Right lobe of liver (tissue), 6 donors: ENCODE measurements around the gene ARMH3. TPM values are rescaled to one million over a fixed set of nuclear protein-coding genes. Genes with fewer than 3 reads are reported as not detected.

Experiments used
- ATAC-seq, 4 donors: fragments of 200-7000 bp; cut with Tn5 transposase; one replicate each; pipeline ENCODE4 v1.9.1; 2020; ENCODE audit warnings: mild to moderate bottlenecking in 4 of 4, moderate library complexity in 4 of 4
- DNase-seq, 3 donors: peaks; one replicate each; pipeline ENCODE4 v3.0.0-alpha.2; 2020
- H3K27ac ChIP-seq, 3 donors: fragments of 200-600 bp; one replicate each; pipeline ENCODE4 v1.8.0; 2022
- H3K27me3 ChIP-seq, 2 donors: fragments of 200-600 bp; one replicate each; pipeline ENCODE4 v1.8.0; 2022
- H3K36me3 ChIP-seq, 4 donors: fragments of 200-600 bp; sonication (generic) in 1 of 4; one replicate each; pipeline versions ENCODE4 v1.5.1 to v1.8.0; 2017 to 2022; ENCODE audit warnings: control low read depth in 1 of 4
- H3K4me1 ChIP-seq, 4 donors: fragments of 200-600 bp; sonication (generic) in 1 of 4; one replicate each; pipeline versions ENCODE4 v1.5.1 to v1.8.0; 2017 to 2022; ENCODE audit warnings: control low read depth in 1 of 4
- H3K4me3 ChIP-seq, 3 donors: fragments of 200-600 bp; one replicate each; pipeline ENCODE4 v1.8.0; 2022
- H3K9me3 ChIP-seq, 4 donors: fragments of 200-600 bp; sonication (generic) in 1 of 4; one replicate each; pipeline versions ENCODE4 v1.5.1 to v1.8.0; 2017 to 2022; ENCODE audit warnings: control low read depth in 1 of 4
- POLR2A ChIP-seq: fragments of 450-650 bp; IDR thresholded peaks from one replicate; pipeline ENCODE4 v1.6.1; 2017; ENCODE audit warnings: antibody characterized with exemption, mild to moderate bottlenecking
- WGBS: methylation state at CpG from one replicate; pipeline ENCODE4 v1.1.6; 2018; ENCODE audit warnings: low coverage, low lambda C conversion rate; ENCODE audit not compliant: insufficient coverage; ENCODE audit errors: missing lambda C conversion rate; 5-methylcytosine and 5-hydroxymethylcytosine counted together
- intact Hi-C, 2 donors: fragments of 100-400 bp; cut with DNase I; formaldehyde crosslinking; loops; one replicate each; pipeline versions ENCODE4 v1.11.2 to v1.14.1; 2022
- total RNA-seq, 6 experiments: library from RNA; depleted of rRNA in 2 of 6; stranded (reverse); fragments of >200 nt in 2 of 6; fragmentation: NEBNext Ultra II Directional in 3 of 6; extraction: Animal tissue kit (Norgen Biotek cat#: 25700) in 3 of 6; gene quantifications; one replicate each; pipeline versions ENCODE4 v1.1.0 to v1.2.4, GENCODE V29; 2016 to 2023
- TF ChIP-seq, protein P1 (sequence below), 4 donors: fragments of 200-600 bp in 3 of 4; fragments of 450-650 bp in 1 of 4; IDR thresholded peaks; one replicate each; pipeline versions ENCODE4 v1.5.1 to v1.8.0; 2016 to 2022; ENCODE audit warnings: antibody characterized with exemption in 4 of 4, mild to moderate bottlenecking in 2 of 4
- donor health status: DM: no; HTN: yes; CAD: no.
- donor health status: DM: no; HTN: no; CAD: no.
- donor health status: DM: no; HTN: no; CAD: no.
- donor health status: DM: no; HTN: yes; CAD: no.
- donor health status: DM: no; HTN: yes; CAD: no.

The ARMH3 gene
- total RNA-seq, 6 experiments from 2014 or later: 8.5 to 13.4 (median 11.6) TPM

DNA sequence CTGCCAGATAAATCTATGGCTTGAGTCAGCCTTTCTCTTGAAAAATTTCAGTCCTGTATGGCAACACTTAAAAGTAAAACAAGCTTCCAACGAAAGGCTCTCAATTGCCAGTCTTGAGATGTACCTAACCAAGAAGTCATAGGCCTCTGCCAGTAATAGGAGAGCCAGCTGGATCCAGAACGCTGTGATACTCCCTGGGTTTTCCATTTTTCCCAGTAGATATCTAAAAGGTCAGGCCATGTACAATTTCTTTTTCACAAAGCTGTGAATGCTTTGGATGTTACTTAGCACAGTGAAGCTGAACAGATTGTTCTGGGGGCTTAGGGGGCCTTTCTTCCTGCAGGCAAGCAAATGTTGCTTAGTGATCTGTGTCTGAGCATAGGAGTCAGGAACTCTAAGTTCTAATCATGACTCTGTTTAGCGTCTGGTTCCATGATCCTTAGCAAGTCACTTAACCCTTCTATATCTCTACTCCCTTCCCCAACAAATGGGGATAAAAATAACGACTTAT, 86.5 kb downstream of the ARMH3 start:
- peaks cover 0 to 19% (median 4%) of the 10 kb centered on the region in 4 donors for H3K36me3 ChIP-seq
- no peaks in the 10 kb centered on the region for H3K27me3 ChIP-seq
- intact Hi-C loops: no loop called here
- H3K4me1 ChIP-seq: peaks cover 0 to 8% (median 0%) of the 10 kb centered on the region in 4 donors
- peak overlapping the region in 1 of 3 donors; percentile 0 for H3K27ac ChIP-seq
- no peaks in the 10 kb centered on the region for H3K9me3 ChIP-seq
- DNase-seq (no peak), ATAC-seq (peak in 1 of 4 donors; percentile 25)
- 55% methylated on average over 4 of the region's 4 CpGs for WGBS
- no peak overlapping the region for H3K4me3 ChIP-seq
- TF ChIP-seq POLR2A: no peak
- TF ChIP-seq, protein P1, sequence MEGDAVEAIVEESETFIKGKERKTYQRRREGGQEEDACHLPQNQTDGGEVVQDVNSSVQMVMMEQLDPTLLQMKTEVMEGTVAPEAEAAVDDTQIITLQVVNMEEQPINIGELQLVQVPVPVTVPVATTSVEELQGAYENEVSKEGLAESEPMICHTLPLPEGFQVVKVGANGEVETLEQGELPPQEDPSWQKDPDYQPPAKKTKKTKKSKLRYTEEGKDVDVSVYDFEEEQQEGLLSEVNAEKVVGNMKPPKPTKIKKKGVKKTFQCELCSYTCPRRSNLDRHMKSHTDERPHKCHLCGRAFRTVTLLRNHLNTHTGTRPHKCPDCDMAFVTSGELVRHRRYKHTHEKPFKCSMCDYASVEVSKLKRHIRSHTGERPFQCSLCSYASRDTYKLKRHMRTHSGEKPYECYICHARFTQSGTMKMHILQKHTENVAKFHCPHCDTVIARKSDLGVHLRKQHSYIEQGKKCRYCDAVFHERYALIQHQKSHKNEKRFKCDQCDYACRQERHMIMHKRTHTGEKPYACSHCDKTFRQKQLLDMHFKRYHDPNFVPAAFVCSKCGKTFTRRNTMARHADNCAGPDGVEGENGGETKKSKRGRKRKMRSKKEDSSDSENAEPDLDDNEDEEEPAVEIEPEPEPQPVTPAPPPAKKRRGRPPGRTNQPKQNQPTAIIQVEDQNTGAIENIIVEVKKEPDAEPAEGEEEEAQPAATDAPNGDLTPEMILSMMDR (IDR thresholded peaks at IDR 0.05): no peak

DNA sequence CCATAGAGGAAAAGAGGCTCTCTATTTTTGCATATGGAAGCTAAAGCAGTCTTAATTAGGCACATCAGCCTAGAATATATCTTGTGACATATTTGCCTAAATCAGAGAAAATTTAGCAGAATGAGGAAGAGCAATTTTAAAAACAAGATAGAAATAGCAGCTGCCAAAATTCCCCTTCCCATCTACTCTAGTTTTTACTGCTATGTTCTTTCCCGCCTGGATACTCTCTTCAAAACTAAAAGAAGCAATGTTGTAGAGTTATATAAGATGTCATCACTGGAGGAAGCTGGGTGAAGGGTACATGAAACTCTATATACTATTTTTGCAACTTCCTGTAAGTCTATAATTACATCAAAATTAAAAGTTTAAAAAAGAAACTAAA, 87.0 kb downstream of the ARMH3 start:
- TF ChIP-seq, protein P1 (IDR thresholded peaks at IDR 0.05): no peak
- TF ChIP-seq POLR2A: no peak
- Histone ChIP-seq H3K27me3 (no peaks in the 10 kb centered on the region), H3K27ac (no peak overlapping the region), H3K4me1 (peaks cover 0 to 8% (median 0%) of the 10 kb centered on the region in 4 donors), H3K36me3 (peaks cover 0 to 19% (median 4%) of the 10 kb centered on the region in 4 donors), H3K9me3 (no peaks in the 10 kb centered on the region), H3K4me3 (no peak overlapping the region)
- 50% methylated on average over 1 of the region's 1 CpG for WGBS
- ATAC-seq (no peak), DNase-seq (no peak)
- intact Hi-C loops: no loop called here

DNA sequence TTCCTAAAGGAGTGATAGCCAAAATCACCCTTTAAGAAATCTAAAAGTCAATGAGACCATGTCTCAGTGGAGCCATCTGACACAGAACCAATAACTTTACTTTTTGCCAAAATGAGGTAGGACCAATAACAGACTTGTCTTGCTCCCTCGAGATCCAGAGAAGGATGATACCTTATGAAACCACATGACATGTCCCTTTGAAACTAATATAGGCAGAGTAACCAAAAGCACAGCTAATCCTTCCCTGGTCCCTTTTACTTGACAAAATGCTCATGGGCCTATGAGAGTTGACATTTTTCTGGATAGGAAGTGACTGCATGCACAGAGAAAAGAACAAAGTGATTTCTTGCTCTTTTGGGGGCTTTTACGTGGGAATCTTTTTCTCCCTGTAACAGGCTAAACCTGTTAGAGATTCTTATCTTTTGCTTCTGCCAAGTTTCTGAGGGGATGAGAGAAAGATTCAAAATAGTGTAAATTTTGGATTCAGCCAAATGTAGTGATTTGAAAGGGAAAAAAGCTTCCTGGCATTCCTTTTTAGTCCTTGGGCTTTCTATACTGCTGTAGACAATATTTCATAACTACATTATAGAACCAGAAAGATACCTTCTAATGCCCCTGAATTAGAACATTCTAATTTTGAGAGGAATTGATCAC, 87.6 kb downstream of the ARMH3 start:
- no peak for DNase-seq
- Histone ChIP-seq H3K4me3 (no peak overlapping the region), H3K27ac (no peak overlapping the region), H3K36me3 (peaks cover 0 to 19% (median 4%) of the 10 kb centered on the region in 4 donors), H3K9me3 (no peaks in the 10 kb centered on the region), H3K27me3 (no peaks in the 10 kb centered on the region), H3K4me1 (peaks cover 0 to 8% (median 0%) of the 10 kb centered on the region in 4 donors)
- intact Hi-C loops: no loop called here
- TF ChIP-seq, protein P1 (IDR thresholded peaks at IDR 0.05): no peak
- no peak for TF ChIP-seq POLR2A
- WGBS: 86% methylated on average over 1 of the region's 2 CpGs
- ATAC-seq: no peak

DNA sequence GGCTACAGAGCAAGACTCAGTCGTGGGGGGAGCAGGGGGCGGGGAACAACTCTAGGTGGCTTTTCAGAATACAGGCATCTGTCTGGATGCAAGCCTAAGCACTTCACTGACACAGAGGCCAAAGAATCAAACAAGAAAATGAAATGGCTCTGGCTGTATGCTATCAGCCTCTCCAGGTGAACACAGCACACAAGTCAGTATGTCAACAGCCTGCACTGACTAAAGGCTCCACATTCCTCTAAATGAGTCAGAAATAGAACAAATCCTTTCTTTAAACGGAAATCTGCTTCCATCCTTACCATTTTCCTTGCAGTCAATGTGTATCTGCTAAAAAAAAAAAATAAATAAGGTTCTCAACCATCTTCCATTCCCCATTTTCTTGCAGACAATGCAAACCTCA, 88.3 kb downstream of the ARMH3 start:
- WGBS: 80% methylated on average over 1 of the region's 3 CpGs
- peaks cover 0 to 17% (median 4%) of the 10 kb centered on the region in 4 donors for H3K36me3 ChIP-seq
- intact Hi-C loops: no loop called here

More for the DNA sequence above, 88.3 kb downstream of the ARMH3 start:
- no peaks in the 10 kb centered on the region for H3K27me3 ChIP-seq
- DNase-seq: no peak
- ATAC-seq: no peak
- peaks cover 0 to 8% (median 0%) of the 10 kb centered on the region in 4 donors for H3K4me1 ChIP-seq
- TF ChIP-seq POLR2A: no peak
- TF ChIP-seq, protein P1 (IDR thresholded peaks at IDR 0.05): no peak
- no peak overlapping the region for H3K27ac ChIP-seq
- no peak overlapping the region for H3K4me3 ChIP-seq
- H3K9me3 ChIP-seq: no peaks in the 10 kb centered on the region
